Measurements from ENCODE around the gene IFNAR1.

- TF ChIP-seq CTCF (conservative IDR thresholded peaks at IDR 0.05 in 1 of 2, IDR thresholded peaks at IDR 0.05 in 1 of 2; ENCODE audit: extremely low read depth in 1 of 2, insufficient read depth in 1 of 2, low read depth in 1 of 2, low read length in 2 of 2) = no peak
- no peak for TF ChIP-seq EZH2 (IDR thresholded peaks at IDR 0.05; ENCODE audit: borderline replicate concordance, low read length)
Observed at GRCh38 chr21:33317145-33317544, 7.6 kb upstream of the IFNAR1 start.

All from mammary epithelial cell (primary cell).